Activated T-cell treated with anti-CD3 and anti-CD28 coated beads, Interleukin-2, amount 50 U/mL, for 4 hours (primary cell): ENCODE results near the gene HOXB6. TPM values are rescaled to one million over a fixed set of nuclear protein-coding genes. Genes with fewer than 3 reads are reported as not detected.
A peak's percentile ranks its signal among the peaks of the same experiment; 100 is the strongest.

Source experiments
- ATAC-seq, 2 donors: fragments of 200-7000 bp; cut with Tn5 transposase; one replicate each; pipeline ENCODE4 v1.10.0; 2021
- DNase-seq: peaks from one replicate; pipeline ENCODE4 v3.0.0-alpha.2; 2020
- H3K27me3 Mint-ChIP-seq: one replicate; pipeline ENCODE4 v1.8.0; 2021; ENCODE audit warnings: low read depth, mixed read lengths
- H3K36me3 Mint-ChIP-seq: one replicate; pipeline ENCODE4 v1.8.0; 2022; ENCODE audit warnings: mixed read lengths; ENCODE audit not compliant: insufficient read depth
- H3K4me1 Mint-ChIP-seq: one replicate; pipeline ENCODE4 v1.8.0; 2021; ENCODE audit warnings: low read depth, mixed read lengths
- H3K4me3 Mint-ChIP-seq: one replicate; pipeline ENCODE4 v1.8.0; 2021; ENCODE audit warnings: mild to moderate bottlenecking, moderate library complexity, mixed read lengths
- H3K9me3 Mint-ChIP-seq: one replicate; pipeline ENCODE4 v1.8.0; 2021; ENCODE audit warnings: mixed read lengths
- total RNA-seq, 3 donors: library from RNA; stranded (reverse); gene quantifications; one replicate each; pipeline ENCODE4 v1.2.1, GENCODE V29; 2021

The HOXB6 gene
- total RNA-seq, 3 donors from 2014 or later, result 0.24 to 0.27 TPM; not detected in 1

- no peaks in the 10 kb centered on the region for H3K9me3 Mint-ChIP-seq
- ATAC-seq (no peak), DNase-seq (no peak)
- peaks cover 26% of the 10 kb centered on the region for H3K4me1 Mint-ChIP-seq
- no peaks in the 10 kb centered on the region for H3K36me3 Mint-ChIP-seq
- no peak overlapping the region for H3K4me3 Mint-ChIP-seq
- peaks cover 19% of the 10 kb centered on the region for H3K27me3 Mint-ChIP-seq
Observed at GRCh38 chr17:48551596-48552465, 53.0 kb downstream of the HOXB6 start.

- ATAC-seq (no peak), DNase-seq (no peak)
- Mint-ChIP-seq H3K4me1 (peaks cover 30% of the 10 kb centered on the region), H3K36me3 (no peaks in the 10 kb centered on the region), H3K9me3 (no peaks in the 10 kb centered on the region), H3K27me3 (peaks cover 12% of the 10 kb centered on the region), H3K4me3 (no peak overlapping the region)
Observed at GRCh38 chr17:48551214-48551555, 53.6 kb downstream of the HOXB6 start.

GRCh38 chr17:48550502-48551213, 54.1 kb downstream of the HOXB6 start:
- ATAC-seq (no peak), DNase-seq (no peak)
- no peaks in the 10 kb centered on the region for H3K36me3 Mint-ChIP-seq
- H3K9me3 Mint-ChIP-seq, result no peaks in the 10 kb centered on the region
- H3K4me1 Mint-ChIP-seq, result peaks cover 31% of the 10 kb centered on the region
- no peak overlapping the region for H3K4me3 Mint-ChIP-seq
- peaks cover 12% of the 10 kb centered on the region for H3K27me3 Mint-ChIP-seq

- Mint-ChIP-seq H3K4me1 (peaks cover 34% of the 10 kb centered on the region), H3K36me3 (no peaks in the 10 kb centered on the region), H3K27me3 (peaks cover 9% of the 10 kb centered on the region), H3K9me3 (no peaks in the 10 kb centered on the region), H3K4me3 (no peak overlapping the region)
- no peak for DNase-seq
- no peak for ATAC-seq
Observed at GRCh38 chr17:48549914-48550501, 54.8 kb downstream of the HOXB6 start.

GRCh38 chr17:48549281-48549630, 55.5 kb downstream of the HOXB6 start:
- H3K36me3 Mint-ChIP-seq, result no peaks in the 10 kb centered on the region
- DNase-seq (no peak), ATAC-seq (no peak)
- H3K4me1 Mint-ChIP-seq, result peaks cover 35% of the 10 kb centered on the region
- no peaks in the 10 kb centered on the region for H3K9me3 Mint-ChIP-seq
- H3K27me3 Mint-ChIP-seq, result peaks cover 7% of the 10 kb centered on the region
- no peak overlapping the region for H3K4me3 Mint-ChIP-seq

- peaks cover 8% of the 10 kb centered on the region for H3K27me3 Mint-ChIP-seq
- no peaks in the 10 kb centered on the region for H3K36me3 Mint-ChIP-seq
- ATAC-seq (no peak), DNase-seq (no peak)
- peak overlapping the region; percentile 64 for H3K4me3 Mint-ChIP-seq
- H3K9me3 Mint-ChIP-seq, result no peaks in the 10 kb centered on the region
- peaks cover 37% of the 10 kb centered on the region for H3K4me1 Mint-ChIP-seq
Observed at GRCh38 chr17:48548523-48549280, 56.1 kb downstream of the HOXB6 start.

- no peak for ATAC-seq
- H3K4me1 Mint-ChIP-seq, result peaks cover 37% of the 10 kb centered on the region
Observed at GRCh38 chr17:48547808-48548522, 56.8 kb downstream of the HOXB6 start.

GRCh38 chr17:48546924-48547807, 57.6 kb downstream of the HOXB6 start:
- H3K9me3 Mint-ChIP-seq, result no peaks in the 10 kb centered on the region
- H3K4me3 Mint-ChIP-seq, result peak overlapping the region; percentile 64
- no peaks in the 10 kb centered on the region for H3K36me3 Mint-ChIP-seq
- no peak for ATAC-seq
- peaks cover 12% of the 10 kb centered on the region for H3K27me3 Mint-ChIP-seq
- no peak for DNase-seq
- peaks cover 42% of the 10 kb centered on the region for H3K4me1 Mint-ChIP-seq

More at GRCh38 chr17:48547808-48548522, 56.8 kb downstream of the HOXB6 start:
- DNase-seq, result peak; percentile 18
- H3K4me3 Mint-ChIP-seq, result peak overlapping the region; percentile 64
- H3K9me3 Mint-ChIP-seq, result no peaks in the 10 kb centered on the region
- peaks cover 10% of the 10 kb centered on the region for H3K27me3 Mint-ChIP-seq
- H3K36me3 Mint-ChIP-seq, result no peaks in the 10 kb centered on the region

GRCh38 chr17:48546137-48546923, 58.5 kb downstream of the HOXB6 start:
- Mint-ChIP-seq H3K9me3 (no peaks in the 10 kb centered on the region), H3K4me3 (peak overlapping the region; percentile 29), H3K36me3 (no peaks in the 10 kb centered on the region), H3K4me1 (peaks cover 47% of the 10 kb centered on the region), H3K27me3 (peaks cover 15% of the 10 kb centered on the region)
- DNase-seq (no peak), ATAC-seq (no peak)

Other genes starting within 250 kb of the HOXB6 start
- 10 to 100 TPM; 25.8 to 33.9 (median 28.7) TPM for gene SKAP1, start 174.8 kb downstream of the HOXB6 start, total RNA-seq
- not detected for gene HOXB1, start 74.0 kb downstream of the HOXB6 start, total RNA-seq
- gene HOXB2, start 59.9 kb downstream of the HOXB6 start, total RNA-seq, result 10 to 100 TPM; 12.9 to 21.3 (median 12.9) TPM
- 1 to 10 TPM in 2 of 3 donors, under 1 TPM in 1; 0.94 to 1.6 (median 1.4) TPM for gene HOXB4, start 26.6 kb downstream of the HOXB6 start, total RNA-seq
- gene HOXB3, start 14.7 kb downstream of the HOXB6 start, total RNA-seq, result 1 to 10 TPM in 1 of 3 donors, under 1 TPM in 2; 0.50 to 1.0 (median 0.81) TPM
- gene HOXB5, start 11.2 kb downstream of the HOXB6 start, total RNA-seq, result under 1 TPM in 1 of 3 donors, not detected in 2; 0.08 TPM
- gene HOXB7, start 6.0 kb upstream of the HOXB6 start, total RNA-seq, result under 1 TPM; 0.18 to 0.43 (median 0.38) TPM
- under 1 TPM in 2 of 3 donors, not detected in 1; 0.14 to 0.18 TPM for gene HOXB8, start 10.3 kb upstream of the HOXB6 start, total RNA-seq
- 1 to 10 TPM in 2 of 3 donors, under 1 TPM in 1; 0.63 to 1.4 (median 1.2) TPM for gene HOXB9, start 21.4 kb upstream of the HOXB6 start, total RNA-seq
- gene PRAC1, start 117.5 kb upstream of the HOXB6 start, total RNA-seq, result not detected
- gene PRAC2, start 118.2 kb upstream of the HOXB6 start, total RNA-seq, result not detected
- gene HOXB13, start 123.8 kb upstream of the HOXB6 start, total RNA-seq, result under 1 TPM in 1 of 3 donors, not detected in 2; 0.11 TPM
- not detected for gene TTLL6, start 212.2 kb upstream of the HOXB6 start, total RNA-seq
- 10 to 100 TPM; 34.0 to 45.5 (median 34.3) TPM for gene CALCOCO2, start 226.0 kb upstream of the HOXB6 start, total RNA-seq